ENCODE measurements around the gene PCYOX1L.
"Not testable (repeated sequence)": the region's sequence is repeated elsewhere in the genome, so short reads cannot be mapped to it uniquely, and the experiment has no call there.

Gene PCYOX1L

DNA sequence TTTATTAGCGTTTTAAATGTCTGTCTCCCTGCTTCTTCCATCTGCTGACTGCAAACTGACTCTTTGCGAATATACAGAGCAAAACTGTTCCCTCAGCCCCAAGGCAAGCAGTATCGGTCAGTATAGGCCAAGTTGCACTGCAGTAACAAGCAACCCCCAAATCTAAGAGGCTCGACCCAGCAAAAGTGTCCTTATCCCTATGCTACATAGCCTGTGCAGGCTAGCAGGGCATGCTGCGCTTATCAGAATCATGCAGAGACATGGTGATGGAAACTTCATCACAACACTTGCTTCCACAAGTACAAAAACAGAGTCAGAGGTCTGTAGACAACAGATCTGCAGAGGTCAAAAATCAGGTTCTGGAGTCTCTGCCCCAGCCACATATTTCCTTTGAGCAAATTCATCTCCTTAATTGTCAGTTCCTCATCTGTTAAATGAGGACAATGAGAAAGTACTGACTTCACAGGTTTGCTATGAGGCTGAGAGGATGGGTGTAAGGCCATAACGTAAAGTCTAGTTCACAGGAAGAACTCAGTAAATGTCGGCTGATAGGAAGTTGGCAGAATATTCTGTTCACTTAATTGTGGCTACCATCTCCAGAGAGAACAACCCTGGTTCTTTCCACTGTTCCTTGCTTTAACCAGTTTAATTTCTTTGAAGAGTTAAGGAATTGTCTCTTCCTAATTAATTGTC is 30.8 kb downstream of the PCYOX1L start:
- no peak for DNase-seq

DNA sequence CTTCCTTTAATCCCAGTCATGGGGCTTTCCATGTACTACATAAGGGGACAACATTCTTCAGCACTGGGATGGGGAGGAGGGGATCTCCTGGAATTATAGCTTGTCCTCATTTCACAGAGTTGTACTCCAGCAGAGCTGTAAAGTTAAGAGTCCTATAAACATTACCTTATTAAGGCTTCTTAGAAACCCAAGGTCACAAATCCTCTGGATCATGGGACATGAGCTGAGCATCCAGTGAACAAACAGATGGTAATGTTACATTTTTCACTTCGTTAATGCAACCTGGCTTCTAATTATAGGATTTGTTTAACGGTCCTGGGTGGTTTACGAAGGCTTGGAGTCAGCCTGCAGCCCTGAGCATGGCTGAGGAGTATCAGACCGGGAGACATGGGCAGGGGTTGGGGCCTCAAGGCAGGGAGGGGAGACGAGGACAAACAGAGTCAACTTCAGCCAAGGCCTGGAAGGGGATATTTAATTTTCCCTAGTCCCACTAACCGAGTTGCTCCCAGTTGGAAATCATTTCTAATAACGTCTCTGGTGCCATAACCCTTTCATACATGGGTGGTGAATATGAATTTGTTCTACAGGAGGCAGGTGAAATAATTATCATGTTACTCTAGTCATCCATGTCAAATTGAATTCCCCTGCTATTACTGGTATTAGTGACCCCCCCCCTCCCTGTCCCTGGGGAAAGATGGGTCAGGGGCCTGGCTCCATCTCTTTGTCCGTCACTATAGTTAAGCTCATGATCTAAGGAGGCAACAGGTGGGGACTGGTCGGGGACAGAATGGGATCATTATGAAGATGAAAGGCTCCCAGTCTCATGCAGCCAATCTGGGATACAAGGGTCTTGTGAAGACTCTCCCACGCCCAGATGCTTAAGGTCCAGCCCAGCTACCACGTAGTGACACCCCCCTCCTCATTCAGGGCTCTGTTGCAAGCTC is 32.0 kb downstream of the PCYOX1L start:
- no peak for DNase-seq

DNA sequence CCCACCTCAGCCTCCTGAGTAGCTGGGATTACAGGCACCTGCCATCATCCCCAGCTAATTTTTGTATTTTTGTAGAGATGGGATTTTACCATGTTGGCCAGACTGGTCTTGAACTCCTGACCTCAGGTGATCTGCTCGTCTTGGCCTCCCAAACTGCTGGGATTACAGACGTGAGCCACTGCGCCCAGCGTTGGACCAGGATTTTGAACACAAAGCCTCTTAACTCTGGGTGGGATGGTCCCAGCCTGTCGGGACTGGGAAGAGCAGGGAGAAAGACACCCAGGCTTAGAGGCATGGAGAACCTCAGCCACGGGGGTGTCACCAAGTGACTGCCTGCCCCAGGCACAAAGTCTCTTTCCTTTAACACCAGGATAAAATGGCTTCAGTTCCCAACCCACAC is 33.2 kb downstream of the PCYOX1L start:
- not testable (repeated sequence) for DNase-seq

DNA sequence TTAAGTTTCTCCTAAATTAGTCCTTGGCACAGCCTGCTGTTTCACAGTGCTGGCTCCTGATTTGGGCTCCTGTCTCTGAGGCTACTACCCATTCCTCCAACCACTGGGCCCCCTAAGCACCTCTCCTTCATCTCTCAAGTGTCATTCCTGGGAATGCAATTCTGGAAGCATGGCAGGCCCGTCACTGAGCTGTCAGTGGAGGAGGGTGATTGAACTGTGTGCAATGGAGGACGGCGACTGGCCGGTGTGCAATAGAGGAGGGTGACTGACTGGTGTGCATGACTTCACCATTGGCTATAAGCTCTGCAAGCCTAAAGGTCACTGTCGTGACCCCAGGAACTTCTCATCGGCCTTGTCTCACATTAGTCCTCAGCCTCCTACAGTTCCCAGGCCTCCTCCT is 33.7 kb downstream of the PCYOX1L start:
- DNase-seq: no peak

DNA sequence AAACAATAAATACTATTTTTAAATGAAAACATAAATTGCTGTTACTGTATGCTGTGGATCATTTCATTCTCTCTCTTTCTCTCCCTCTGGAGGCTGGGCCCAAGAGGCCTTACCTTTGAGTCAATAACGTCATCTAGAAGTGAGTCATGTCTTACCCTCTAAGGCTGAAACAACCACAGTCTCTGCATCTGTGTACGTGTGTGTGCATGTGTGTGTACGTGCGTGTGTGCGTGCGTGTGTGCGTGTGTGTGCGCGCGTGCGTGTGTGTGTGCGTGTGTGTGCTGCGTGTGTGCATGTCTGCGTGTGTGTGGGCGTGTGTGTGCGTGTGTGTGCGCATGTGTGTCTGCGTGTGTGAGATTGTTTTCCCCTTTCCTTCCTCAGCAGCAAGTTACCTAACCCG is 34.9 kb downstream of the PCYOX1L start:
- DNase-seq: no peak

DNA sequence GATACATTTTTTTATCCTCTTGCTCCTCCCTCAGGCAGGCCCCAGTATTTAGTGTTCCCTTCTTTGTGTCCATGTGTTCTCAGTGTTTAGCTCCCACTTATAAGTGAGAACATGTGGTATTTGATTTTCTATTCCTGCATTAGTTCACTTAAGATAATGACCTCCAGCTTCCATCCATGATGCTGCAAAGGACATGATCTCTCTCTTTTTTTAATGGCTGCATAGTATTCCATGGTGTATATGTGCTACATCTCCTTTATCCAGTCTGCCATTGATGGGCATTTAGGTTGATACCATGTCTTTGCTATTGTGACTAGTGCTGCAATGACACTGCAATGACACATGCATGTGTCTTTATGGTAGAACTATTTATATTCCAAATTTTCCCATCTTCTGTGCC is 37.1 kb downstream of the PCYOX1L start:
- DNase-seq: not testable (repeated sequence)

DNA sequence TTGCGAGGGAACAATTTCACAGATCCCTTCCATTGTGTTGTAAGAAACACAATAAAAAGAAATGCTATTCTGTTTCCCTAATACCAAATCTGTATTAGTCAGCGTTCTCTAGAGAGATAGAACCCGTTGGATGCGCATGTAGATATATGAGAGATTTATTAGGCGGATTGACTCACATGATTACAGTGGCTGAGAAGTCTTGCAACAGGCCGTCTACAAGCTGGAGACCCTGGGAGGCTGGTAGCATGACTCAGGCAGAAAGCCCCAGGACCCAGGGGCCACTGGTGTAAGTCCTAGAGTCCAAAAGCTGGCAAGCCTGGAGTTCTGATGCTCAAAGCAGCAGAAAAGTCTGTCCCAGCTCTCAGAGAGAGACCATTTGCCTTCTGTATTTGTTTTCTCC is 39.7 kb downstream of the PCYOX1L start:
- DNase-seq: peak; percentile 98

DNA sequence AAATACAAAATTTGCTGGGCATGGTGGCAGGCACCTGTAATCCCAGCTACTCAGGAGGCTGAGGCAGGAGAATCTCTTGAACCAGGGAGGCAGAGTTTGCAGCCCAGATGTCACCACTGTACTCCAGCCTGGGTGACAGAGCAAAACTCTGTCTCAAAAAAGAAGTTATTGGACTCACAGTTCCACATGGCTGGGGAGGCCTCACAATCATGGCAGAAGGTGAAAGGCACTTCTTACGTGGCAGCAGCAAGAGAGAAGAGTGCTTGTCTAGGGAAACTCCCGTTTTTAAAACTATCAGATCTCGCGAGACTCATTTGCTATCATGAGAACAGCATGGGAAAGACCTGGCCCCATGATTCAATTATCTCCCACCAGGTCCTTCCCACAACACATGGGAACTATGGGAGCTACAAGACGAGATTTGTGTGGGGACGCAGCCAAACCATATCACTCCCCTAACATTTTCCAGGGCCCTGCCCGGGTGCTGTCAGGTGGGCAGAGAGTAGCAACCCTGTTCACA is 41.0 kb downstream of the PCYOX1L start:
- not testable (repeated sequence) for DNase-seq

DNA sequence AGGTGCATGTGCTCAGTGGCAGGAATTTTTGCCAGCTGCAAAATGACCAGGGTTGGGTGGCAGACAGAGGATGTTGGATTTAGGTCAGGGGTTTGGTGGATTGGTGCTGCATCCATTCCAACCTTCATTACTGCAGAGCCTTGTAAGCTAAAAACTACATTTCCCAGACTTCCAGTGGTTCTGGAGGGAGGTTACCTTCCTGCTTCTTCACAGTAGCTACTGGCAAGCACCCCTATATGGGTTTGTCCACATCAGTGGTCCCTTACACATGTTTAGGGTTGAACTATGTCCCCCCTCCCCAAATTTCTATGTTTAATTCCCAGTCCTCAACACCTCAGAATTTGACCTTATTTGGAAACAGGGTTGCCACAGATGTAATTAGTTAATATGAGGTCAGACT is 41.9 kb downstream of the PCYOX1L start:
- DNase-seq: peak; percentile 43

DNA sequence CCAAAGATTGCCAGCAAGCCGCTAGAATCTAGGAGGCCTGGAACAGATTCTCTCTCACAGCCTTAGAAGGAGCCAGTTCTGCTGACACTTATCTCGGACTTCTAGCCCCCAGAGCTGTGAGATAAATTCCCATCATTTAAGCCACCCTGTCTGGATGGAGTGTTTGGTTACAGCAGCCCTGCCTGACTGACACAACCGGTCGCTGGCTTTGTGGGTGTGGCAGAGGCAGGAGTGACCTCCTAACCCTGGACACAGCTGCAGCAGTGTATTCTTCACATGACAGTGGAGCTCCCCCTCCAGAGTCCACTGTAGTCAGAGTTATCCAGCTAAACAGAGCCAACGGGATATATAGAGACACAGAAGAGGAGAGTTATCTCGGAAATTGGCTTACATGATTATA is 42.5 kb downstream of the PCYOX1L start:
- no peak for DNase-seq

DNA sequence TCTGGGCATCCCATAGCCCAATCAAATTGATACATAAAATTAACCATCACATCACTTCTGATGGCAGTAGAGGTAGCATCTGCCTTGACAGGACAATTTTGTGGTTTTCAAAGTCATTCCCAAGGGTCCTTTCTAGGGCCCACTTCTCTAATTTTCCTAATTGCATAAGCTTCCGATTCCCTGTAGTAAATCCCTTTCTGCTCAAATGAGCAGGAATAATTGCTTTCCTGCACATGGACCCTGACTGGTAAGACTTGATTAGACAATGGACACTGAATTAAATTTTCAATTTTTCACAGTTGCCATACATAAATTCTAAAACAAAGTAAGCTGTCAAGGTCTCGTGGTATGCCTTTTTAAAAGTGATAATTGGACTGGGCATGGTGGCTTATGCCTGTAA is 43.2 kb downstream of the PCYOX1L start:
- DNase-seq: no peak

DNA sequence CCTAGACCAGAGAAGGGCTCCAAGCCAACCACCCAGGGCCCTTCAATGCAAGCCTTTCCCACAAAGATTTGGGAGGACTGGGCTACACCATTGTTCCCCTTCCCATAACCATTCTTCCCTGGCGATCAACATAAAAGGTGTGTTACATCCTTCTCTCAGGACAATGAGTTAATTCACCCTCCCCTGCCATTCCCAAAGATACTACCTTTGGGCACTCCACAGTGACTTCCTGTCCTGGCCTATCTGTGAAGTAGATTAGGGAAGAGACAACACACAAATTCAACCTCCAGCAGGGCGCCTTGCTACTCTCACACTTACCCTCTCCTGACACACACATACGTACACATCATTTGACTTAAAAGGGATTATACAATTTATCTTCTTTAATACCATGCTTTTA is 44.4 kb downstream of the PCYOX1L start:
- DNase-seq: no peak

DNA sequence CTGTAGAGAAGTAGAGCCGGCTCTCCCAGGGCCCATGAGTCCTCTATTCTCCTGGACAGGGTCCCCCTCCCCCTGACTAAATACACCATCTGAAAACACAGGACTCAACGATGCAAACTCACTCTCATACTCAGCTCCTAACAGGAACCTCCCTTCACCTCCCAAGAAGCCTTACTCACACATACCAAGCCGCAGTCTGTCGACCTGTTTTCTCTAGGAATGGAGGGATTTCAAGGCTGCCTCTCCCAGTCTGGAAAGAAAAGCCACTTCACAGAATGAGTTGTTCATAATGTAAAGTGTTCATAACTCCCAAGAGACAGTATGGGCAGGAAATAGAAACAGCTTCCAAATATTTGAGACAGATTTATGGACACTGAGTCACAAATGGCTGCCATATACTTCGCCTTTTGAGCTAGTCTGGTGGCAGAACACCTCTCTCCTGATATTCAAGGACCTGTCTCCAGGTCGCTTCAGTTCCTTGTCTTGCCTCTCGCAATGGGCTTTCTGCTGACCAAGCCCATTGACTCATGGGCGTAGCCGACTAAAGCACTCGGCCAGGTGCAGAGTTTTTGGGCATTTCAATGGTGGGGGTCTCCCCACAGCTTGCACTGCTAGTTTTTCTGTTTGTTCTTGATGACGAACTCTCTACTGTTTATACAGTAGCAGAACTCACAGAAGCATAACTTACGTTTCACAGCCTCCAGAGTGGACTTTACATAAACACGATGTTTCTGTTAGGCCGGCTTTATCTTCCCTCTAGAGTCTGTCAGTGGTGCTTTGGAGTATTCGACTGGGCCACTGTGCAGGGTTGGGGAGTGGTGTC is 46.3 kb downstream of the PCYOX1L start:
- DNase-seq: peak; percentile 100

DNA sequence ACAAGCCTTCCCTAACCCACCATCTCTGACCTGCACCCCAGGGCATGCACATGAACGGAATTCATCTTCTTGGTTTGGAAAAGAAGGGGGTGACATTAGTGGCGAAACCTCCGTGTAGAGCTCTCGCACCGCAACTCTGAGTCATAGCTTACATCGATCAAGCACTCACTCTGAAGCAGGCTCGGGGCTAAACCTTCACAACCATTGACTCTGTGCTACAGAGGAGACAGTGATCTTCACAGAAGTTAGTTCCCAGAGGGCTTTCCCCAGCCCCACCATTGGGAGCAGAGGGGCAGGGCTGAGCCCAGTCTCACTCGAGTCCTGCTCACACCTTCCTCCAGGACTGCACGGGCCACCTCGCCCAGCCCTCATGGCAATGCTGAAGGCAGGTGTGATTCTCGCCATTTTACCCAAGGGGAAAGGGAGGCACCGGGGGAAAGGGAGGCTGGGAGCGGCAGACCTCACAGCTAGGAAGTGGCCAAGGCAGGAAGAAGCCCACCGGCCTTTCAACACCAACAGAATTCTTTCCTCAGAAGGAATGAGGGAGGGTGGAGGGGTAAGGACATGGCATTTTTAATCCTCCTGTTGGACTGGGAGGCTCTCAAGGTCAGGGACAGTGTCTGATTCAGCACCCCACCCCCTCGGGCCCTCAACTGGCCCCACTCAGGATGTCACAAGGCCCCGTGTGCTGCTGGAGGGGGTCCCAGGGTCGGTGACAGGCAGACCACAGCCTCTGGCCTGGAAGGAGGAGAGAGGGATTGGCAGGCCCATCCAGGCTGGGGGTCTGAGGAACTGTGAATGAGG is 47.1 kb downstream of the PCYOX1L start:
- DNase-seq: peak; percentile 95

DNA sequence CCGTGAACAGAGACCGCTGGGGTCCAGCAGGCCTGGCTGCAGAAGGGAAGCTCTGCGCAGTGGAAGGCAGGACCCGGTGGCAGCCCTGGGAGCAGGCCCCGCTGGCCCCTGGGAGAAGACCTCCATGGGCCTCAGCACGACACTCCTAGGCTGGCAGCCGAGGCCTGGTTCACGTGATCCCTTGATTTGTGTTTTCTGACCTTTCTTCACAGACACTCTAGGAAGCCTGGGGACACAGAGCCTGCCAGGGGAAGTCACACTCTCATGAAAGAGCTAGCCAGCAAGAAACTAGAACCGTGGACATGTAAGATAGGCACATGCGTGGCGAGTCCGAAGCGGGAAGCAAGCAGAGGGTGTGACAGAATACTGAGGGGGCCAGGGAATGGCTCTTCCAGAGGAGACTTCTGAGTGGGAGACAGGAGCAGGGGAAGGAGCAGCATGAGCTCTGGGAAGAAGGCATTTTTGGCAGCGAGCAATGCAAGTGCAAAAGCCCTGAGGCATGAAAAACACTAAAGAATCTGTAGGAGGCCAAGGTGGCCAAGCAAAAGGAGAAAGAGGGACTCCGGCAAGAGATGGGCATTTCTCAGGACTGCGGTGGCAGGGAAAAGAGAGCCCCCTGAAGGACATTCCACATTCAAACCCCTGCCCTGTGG is 47.8 kb downstream of the PCYOX1L start:
- peak; percentile 54 for DNase-seq

DNA sequence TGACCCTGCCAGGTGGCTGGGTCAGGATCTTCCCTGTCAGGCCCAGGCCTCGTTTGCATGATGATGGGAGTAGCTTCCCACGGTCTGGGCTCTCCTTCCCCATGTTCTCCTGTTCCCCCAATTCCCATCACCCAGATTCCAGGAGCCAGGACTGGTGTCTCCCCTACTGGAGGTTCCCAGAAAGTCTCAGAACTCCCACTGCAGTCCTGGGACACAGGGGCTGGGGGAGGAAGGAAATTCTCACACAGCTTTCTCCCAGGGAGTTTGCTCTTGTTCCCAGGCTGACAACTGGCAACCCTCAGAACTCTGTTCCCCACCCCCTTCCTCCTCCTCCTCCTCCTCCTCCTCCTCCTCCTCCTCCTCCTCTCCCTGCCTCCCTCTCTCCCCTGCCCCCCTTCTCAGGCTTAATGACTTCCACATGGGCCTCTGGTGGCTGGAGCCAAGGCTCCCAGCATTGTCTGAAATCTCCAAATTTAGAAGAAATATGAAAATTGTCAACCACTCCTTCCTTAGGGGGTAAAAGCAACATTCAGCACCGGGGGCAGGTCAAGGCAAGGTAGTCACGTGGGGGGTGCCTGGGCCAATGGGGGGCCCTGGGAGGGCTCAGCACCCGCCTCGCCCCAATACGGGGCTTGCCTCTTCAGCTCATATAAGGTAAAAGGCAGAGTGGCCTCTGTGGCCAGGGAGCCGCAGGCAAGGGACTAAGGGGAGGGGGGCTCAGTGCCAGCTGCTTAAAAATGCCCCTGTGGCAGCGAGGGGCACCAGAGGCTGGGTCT is 48.5 kb downstream of the PCYOX1L start:
- peak; percentile 100 for DNase-seq

DNA sequence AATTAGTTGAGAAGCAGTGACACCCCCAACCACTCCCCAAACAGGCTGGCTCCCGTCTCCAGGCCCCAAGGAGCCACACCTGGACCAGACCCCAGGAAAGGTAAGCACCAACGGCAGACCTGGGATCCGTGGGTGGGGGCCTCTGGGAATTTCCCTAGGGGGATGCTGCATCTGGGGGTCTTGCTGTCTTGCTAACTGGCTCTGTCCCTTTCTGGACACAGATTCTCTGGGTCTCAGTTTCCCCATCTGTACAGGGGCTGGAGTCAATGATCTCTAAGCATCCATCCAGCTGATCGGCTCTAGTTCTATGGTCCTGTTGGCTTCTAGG is 49.1 kb downstream of the PCYOX1L start:
- no peak for DNase-seq

DNA sequence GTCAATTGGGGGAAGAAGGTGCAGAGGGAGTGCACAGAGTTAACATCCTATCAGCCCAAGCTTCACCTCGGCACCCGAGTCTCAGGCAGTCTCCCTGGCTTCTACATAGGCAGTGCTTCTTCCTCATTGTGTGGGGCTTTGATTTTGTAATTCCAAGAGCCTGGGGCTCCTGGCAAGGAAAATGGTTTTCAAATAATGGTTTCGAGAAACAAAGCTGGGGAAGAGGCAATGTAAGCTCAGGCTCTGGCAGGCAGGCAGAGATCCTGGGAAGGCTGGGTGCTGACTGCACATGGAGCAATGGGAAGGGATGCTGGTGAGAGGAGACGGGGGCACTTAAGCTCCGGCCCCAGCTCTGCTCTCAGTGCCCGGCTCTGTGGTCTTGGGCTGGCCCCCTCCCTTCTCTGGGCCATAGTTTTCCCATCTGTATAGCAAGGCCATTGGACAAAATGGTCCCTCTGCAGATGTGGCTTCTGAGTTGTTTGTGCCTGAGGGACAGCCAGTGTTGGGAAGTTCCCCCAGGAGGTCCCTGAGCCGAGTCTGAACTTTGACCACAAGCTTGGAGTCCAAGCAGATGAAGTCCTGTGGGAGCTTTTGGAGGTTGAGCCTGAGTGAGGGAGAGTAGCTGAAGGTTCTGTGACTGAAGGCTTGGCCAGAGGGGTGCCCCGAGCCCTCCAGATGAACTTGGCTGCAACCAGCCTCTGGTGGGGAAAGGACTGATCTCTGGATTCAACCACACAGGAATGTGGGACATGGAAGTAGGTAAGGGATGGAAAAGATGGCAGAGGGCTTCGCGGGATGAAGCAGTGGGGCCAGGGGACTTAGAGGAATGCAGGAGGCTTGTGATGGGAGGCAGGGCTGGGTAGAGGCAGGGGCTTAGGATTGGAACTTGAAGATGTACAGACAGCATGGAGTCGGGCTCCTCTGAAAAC is 49.7 kb downstream of the PCYOX1L start:
- peak; percentile 33 for DNase-seq

Measured in fibroblast of skin of scalp (primary cell).